NCI-H2171 (cell line): ENCODE data around the gene UCN.
"Not testable (repeated sequence)": the region's sequence is repeated elsewhere in the genome, so short reads cannot be mapped to it uniquely, and the experiment has no call there.

Experiments
- DNase-seq: peaks from one replicate; lab custom pipeline; 2025; lab: John Stamatoyannopoulos, UW

The UCN gene

DNA sequence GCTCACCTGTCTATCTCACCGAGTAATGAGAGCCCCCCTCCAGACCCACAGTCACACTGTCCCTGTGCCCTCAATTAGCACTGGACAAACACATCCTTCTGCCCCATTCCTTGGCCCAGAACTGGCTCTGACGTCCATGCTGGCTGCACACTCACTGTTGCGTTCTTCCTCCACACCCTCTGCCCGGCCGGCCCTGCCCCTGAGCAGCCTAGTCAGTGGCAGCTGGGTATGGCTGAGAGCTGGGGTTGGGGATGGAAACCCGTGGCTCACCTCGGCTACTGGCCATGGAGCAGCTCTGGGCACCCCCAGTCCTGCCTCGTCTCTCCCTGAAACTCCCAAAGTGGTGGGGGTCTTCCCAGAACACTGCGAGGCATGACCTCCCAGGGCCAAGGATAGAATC lies 6.5 kb upstream of the UCN start:
- no peak for DNase-seq

DNA sequence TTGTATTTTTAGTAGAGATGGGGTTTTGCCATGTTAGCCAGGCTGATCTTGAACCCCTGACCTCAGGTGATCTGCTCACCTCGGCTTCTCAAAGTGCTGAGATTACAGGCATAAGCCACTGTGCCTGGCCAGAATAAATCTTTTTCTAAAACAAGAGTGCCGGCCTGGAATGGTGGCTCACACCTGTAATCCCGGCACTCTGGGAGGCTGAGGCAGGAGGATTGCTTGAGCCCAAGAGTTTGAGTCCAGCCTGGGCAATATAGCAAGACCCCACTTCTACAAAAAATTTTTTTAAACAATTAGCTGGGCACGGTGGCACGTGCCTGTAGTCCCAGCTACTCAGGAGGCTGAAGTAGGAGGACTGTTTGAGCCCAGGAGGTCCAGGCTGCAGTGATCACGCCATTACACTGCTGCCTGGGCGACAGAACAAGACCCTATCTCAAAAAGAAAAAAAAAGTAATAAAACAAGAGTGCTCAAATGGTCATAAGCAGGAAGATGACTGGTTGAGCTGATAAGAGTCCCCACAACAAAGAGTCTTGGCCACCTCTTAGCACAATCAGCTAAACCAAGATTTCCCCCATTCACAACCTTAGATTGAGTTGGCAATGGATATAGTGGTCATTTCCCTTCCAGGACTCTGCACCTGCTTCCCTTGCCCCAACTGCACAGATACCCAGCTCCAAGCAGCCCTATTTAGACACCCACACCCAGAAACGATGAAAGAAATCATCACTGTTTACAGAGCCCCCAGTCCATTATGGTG lies 5.8 kb upstream of the UCN start:
- DNase-seq, result no peak

DNA sequence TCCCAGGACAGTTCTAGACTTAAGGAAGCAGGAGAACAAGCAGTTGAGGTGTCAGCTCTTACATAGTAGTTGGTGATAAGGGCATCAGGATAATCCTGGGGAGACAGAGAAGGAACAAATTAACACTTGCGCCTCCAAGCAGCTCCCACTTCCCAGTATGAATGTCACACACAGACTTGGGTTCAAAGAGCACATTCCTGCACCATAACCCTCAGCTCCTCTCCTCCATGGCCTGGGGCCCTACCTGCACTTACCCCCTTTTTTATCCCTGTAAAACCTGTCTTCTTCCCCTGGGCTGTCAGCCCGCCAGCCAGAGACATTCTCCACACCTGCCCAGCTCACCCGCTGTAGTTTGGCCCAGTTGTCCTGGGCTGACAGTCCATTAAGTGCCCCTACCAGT lies 3.9 kb upstream of the UCN start:
- DNase-seq, result no peak

DNA sequence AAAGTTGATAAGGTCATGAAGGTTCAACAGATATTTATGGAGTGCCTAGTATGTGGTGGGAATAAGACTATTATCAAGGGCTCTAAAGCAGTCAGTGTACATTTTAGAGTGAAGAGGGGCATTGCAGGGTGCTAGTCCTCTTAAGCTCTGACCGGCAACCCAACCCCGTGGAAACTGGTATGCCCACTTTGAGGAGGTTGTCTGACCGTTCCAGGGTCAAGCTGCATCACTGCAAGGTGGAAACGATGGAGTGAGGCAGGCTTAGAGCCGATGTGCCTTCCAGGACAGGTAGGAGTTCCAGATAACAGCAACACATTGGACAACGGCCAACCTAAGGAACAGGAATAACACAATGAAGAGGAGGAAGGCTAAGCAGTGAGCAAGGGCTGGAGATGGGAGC lies 1.4 kb upstream of the UCN start:
- DNase-seq, result no peak

DNA sequence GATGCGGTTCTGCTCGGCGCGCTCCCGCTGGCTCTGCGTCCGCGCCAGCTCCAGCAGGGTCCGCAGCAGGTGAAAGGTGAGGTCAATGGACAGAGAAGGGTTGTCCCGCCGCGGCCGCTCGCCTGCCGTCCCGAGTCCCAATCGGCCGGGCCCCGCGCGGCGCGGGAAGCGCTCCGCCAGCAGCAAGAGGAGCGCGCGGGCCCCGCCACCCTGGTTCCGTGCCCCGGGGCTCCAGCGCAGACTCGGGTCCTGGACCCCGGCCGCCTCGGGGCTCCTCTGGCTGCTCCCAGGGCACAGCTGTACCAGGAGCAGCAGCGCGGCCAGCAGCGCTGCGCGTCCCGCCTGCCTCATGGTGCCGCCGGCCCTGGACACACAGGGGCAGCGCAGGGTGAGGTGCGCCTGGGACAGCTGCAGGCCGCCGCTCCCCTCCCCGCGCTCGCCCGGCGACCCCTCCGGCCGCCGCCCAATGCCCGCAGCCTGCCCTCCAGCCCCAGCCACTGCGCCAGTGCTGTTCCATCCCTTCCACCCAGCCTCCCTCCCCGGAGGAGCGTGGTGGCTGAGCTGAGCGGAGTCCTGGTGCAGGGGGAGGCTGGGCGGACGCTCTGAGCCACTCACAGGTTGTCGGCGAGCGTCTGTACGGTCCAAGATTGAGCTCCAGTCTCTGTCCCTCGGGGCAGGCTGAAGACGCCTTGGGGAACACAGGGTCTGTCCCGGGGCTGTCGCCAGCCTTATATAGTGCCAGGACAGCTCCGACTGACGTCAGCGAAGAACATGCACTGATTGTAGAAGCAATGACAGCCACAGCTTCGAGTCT lies 493 bp downstream of the UCN start:
- DNase-seq, result peak; percentile 16

DNA sequence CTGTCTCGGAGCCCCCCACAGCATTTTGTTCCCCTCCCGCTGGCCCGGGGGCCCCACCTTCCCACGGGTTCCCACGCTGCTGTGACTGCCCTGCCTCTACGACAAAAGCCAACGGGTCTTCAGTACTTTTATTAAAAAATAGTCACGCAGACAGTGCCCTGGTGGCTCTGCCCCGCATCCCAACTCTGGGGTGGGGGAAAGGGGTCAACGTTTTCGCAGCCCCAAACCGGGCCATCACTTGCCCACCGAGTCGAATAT lies 1.0 kb downstream of the UCN start:
- DNase-seq, result no peak

DNA sequence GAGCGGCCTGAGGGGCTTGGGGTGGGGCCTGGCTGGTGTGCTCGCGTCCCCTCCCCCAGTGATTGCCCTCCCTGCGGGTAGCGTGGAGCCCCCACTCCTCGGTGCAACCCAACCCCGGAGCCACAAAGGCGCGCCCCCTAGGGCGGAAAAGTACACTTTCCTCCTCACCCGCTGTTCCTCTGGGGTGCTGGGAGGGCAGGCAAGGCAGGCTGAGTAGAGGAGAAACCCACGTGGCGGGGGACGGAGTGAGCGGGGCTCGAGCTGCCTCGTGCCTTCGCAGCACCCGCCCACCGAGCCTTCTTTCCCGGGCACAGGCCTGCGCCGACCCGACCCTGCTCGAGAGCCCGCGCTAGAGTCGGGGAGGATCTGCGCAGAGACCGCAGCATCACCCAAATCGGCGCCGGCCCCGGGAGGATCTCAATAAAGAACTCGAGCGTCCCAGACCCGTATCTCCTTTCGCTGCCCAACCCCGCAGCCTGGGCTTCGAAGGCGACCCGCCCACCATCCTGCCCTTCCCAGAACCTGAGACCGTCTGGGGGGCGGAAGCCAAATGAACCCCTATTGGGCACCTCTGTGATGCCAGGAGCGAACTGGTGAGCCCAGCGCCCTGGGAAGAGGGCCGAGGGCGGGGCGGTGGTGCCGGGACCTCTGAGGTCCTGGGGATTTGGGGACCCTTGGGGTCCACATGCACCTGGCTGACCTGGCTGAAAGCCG lies 1.5 kb downstream of the UCN start:
- peak; percentile 28 for DNase-seq

DNA sequence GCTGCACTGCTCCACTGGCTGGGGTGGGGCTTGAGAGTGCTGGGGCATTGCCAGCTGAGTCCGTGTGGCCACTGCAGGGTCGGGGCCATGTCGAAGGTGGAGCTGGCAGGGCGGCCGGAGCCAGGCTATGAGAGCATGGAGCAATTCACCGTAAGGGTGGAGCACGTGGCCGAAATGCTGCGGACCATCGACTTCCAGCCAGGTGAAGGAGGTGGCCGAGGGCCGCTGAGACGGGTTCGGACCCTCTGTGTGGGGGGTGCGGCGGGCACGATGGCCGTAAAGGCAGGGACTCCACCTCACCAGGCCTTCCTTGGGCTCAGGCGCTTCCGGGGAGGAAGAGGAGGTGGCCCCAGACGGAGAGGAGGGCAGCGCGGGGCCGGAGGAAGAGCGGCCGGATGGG lies 2.1 kb downstream of the UCN start:
- no peak for DNase-seq

DNA sequence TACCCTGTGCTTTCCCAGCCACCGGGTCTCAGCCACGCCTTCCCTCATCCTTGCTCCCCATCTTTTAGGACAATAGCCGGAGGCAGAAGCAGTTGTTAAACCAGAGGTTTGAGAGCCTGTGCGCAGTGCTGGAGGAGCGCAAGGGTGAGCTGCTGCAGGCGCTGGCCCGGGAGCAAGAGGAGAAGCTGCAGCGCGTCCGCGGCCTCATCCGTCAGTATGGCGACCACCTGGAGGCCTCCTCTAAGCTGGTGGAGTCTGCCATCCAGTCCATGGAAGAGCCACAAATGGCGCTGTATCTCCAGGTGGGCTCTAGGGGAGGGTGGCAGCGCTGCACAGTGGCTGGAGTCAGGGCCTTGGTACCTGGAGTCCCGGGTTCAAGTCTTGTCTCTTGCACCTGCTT lies 2.7 kb downstream of the UCN start:
- DNase-seq, result no peak

DNA sequence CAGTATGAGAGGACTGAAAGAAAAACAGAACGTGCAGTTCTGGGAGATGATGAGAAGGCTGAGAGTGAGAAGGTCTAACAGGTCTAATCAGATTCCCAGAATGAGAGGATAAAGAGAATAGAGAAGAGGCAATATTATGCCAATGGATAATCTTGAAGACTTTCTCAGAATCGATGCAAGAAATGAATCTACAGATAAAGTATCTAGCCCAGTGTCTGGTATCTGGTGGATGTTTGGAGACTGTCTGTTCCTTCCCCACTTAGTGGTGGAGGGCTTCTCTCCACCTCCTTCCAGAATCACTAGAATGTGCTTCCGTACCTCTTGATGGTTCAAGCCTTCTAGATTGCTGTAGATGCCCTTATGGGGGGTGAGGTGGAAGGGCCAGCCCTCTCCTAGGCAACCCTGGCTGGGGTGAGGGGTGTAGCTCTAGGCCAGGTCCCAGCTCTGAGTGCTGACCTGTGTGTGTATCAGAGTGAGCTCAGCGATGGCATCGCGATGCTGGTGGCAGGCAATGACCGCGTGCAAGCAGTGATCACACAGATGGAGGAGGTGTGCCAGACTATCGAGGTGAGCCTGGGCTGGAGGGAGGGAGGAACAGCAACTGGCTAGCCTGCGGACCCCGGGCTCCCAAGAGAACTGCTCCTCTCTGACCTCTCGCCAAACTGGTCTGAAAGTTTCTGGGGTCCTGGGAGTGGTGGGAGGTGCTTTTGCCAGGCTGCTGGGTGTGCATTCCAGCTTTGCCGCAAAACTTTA lies 3.6 kb downstream of the UCN start:
- DNase-seq, result no peak

DNA sequence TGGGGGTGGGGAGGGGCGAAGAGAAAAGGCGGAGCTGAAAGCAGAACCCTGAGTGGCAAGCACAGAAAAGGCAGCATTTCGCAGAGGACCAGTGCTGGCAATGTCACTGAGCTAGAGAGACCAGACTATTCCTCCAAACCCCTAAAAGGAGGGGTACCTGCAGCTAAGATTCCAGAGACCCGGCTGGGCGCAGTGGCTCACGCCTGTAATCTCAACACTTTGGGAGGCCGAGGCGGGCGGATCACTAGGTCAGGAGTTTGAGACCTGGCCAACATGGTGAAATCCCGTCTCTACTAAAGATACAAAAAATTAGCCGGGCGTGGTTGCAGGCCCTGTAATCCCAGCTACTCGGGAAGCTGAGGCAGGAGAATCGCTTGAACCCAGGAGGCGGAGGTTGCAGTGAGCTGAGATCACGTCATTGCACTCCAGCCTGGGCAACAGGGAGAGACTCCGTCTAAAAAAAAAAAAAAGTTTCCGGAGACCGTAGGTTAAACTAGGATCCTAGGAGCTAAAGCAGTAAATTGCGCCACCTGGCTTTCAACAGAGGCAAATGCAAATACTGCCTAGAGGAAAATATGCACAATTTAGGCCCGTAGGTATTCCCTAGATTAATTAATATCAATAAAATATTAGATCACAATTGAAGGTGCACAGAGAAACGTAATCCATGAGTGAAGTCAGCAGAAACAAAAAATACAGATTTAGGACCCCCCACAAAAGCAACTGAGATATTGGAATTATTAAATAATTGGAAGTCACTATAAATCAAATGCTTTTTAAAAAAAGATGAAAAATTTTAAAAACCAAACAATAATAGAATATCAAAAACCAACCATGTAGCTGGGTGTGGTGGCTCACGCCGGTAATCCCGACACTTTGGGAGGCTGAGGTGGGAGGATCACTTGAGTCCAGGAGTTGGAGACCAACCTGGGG lies 4.9 kb downstream of the UCN start:
- peak; percentile 85 for DNase-seq

DNA sequence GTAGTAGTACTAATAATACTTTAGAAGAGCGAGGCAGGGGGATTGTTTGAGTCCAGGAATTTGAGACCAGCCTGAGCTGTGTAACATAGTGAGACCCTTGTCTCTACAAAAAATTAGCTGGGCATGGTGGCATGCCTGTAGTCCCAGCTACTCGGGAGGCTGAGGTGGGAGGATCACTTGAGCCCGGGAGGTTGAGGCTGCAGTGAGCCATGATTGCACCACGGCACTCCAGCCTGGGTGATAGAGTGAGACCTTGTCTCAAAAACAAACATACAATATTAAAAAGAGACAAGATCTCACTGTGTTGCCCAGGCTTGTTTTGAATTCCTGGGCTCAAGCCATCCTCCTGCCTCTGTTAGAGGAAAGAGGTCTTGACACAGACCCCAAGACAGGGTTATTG lies 7.6 kb downstream of the UCN start:
- not testable (repeated sequence) for DNase-seq

DNA sequence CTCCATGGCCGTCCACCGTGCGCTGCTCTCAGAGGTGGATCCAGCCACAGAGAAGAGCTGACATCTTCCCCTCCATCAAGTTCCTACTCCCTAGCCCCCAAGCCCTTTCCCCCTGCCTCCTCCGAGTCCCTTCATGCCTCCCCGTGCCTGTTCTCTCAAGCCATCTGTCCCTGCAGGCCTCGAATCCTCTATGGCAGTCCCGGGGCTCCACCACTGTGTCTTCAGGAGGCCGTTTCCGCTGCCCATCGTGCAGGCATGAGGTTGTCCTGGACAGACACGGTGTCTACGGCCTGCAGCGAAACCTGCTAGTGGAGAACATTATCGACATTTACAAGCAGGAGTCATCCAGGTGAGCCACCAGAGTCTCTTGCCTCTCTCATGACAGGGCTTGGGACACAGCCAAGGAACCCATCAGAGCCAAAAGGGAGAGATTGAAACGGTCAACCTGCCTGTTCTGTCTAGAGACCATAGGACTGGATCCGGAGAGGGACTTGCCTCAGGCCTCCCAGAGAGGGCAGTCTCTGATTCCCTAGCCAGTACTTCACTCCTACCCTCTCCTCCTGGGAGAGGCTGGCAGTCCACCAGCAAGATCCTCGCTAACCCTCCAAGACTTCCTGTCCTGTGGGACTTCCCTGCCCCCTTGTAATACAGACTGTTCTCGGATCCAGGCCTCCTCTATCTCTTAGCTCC lies 9.7 kb downstream of the UCN start:
- no peak for DNase-seq

DNA sequence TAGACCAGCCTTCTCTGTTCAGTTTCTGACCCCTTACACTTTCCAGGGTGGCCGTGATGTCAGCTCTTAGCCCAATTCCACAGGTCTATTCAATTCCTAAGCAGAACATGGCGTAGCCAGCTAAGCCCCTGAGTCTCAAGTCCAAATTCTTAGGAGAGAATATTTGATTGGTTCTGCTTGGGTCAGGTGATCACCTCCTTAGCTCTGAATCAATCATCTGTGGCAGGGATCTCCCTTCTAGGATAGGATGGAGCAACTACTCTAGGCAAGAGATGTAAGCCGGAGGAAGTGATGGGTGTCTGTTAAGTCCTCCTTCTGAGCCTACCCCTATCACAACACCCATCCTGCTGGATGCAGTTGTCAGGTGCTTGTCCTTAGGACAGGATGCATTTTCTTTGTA lies 11.1 kb downstream of the UCN start:
- DNase-seq, result no peak

DNA sequence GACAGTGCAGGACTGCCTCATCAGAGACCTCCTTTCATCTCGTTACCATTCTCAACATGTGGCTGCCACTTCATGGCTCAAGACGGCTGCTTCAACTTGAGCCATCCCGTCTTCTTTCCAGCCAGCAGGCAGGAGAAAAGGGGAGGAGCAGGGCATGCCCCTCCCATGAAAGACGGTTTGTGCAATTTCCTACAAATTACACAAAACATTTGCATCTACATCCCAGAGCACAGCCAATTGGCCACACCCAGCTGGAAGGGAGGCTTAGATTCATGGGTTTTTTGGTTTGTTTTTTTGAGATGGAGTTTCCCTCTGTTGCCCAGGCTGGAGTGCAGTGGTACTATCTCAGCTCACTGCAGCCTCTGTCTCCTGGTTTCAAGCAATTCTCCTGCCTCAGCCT lies 11.8 kb downstream of the UCN start:
- no peak for DNase-seq

DNA sequence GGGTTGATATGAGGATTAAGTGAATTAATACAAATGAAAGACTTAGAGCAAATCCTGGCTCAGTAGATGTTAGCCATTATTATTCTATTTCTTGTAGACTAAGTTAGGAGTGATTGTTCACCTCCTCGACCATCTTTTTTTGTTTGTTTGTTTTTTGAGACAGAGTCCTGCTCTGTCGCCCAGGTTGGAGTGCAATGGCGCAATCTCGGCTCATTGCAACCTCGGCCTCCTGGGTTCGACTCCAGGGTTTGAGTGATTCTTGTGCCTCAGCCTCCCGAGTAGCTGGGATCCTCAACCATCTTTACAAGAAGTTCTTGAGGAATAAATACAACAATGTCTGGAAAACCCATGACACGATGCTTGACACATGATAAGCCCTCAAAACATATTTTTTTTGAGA lies 13.3 kb downstream of the UCN start:
- no peak for DNase-seq

DNA sequence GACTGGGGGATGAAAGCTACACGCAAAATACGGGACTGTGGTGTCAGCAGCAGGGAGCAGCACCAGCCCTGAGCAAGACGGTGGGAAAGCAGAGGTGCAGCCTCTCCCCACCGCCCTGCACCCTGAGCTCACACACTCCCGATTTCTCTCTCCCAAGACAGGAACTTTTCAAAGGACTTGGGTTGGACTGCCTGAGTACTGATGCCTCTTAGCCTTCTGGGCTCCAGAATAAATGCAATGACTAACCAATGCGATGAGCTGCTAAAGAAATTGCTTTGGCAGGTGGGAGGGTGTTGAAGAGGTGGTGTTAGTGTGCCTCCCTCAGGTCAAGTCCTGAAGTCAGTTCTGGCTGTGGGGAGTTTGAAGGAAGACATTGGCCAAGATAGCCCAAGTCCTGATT lies 16.4 kb downstream of the UCN start:
- no peak for DNase-seq

DNA sequence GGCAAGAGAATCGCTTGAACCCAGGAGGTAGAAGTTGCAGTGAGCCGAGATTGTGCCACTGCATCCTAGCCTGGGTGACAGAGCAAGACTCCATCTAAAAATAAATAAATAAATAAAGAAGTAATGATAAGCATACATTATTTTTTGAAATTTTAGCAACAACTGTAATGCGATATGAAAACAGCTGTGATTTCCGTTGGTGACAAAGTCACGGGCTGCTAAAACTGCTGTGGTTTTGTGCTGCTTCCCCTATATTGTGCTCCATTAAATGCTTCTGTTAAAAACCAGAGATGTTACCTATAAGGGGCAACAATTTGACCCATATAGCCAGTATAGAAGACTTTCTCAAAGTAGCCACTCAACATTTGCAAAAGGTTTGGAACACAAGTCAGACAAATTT lies 17.7 kb downstream of the UCN start:
- DNase-seq, result no peak

DNA sequence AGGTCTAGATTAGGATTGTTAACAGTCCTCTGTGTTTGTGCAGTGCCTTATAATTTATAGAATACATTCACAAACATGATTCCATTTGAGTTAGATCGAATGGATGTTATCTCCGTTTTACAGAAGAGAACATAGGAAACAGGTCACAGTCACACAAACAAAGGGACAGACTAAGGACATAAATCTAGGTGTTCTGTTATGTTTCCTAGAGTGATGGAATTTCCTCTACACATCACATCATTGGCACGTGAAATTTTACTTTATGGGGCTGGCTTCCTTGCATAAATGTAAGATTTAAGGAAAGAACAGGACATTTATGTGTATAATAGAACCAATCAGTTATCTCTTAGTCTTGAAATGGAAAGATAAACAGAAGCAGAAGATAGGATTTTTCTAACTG lies 19.6 kb downstream of the UCN start:
- DNase-seq, result no peak

DNA sequence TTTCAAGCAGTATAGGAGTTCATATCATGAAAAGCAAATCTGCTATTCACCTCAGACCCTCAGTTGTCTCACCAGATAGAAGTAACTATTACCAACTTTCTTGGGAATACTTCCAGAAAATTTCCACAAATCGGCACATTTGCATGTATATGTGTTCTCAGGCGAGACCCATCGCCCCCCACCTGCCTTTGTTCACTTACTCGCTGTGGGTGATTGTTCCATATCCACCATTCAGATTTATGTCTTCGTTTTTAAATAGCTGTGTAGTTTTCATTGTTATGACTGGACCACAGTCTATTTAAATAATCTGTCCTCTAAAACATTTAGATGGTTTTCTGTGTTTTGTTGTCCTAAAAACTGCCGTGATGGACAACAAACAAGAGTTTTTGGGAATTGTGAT lies 22.8 kb downstream of the UCN start:
- no peak for DNase-seq

DNA sequence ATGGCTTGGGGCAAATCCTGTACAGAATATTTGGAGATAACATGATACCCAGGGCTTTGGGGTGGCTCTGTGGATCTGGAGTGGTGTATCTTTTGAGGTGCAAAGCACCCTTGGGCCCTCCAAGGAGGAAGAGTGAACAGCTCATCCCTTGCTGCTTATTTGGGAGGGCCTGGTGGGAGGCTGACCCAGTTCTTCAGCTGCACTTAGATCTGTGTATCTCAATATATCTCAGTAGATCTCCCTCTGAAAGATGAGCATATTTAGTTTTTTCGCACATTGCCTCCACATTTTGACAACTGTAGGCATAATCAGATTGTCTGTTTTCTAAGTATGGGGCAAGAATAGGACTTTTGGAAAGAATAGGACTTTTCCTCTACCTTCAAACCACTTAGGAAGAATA lies 23.2 kb downstream of the UCN start:
- DNase-seq, result no peak
